Mucosa of stomach (tissue), 1 donor: Measurements from ENCODE around the gene ODAD3.
"Not testable (repeated sequence)": the region's sequence is repeated elsewhere in the genome, so short reads cannot be mapped to it uniquely, and the experiment has no call there.

Experiments
- H3K27me3 ChIP-seq: one replicate; pipeline ENCODE4 v1.7.0; 2013; ENCODE audit warnings: mild to moderate bottlenecking, low read length; ENCODE audit not compliant: control insufficient read depth, insufficient read depth
- H3K36me3 ChIP-seq: one replicate; pipeline ENCODE4 v1.7.0; 2013; ENCODE audit warnings: low read length; ENCODE audit not compliant: control insufficient read depth, insufficient read depth
- H3K4me1 ChIP-seq: one replicate; pipeline ENCODE4 v1.7.0; 2013; ENCODE audit warnings: mild to moderate bottlenecking, low read length; ENCODE audit not compliant: control insufficient read depth, insufficient read depth
- H3K4me3 ChIP-seq: one replicate; pipeline ENCODE4 v1.7.0; 2013; ENCODE audit warnings: low read length
- H3K9ac ChIP-seq: one replicate; pipeline ENCODE4 v1.7.0; 2013; ENCODE audit warnings: mild to moderate bottlenecking, low read length, moderate library complexity
- H3K9me3 ChIP-seq: one replicate; pipeline ENCODE4 v1.7.0; 2013; ENCODE audit warnings: mild to moderate bottlenecking, low read length, moderate library complexity; ENCODE audit not compliant: control insufficient read depth
- donor health status: Pancreatic carcinoma.

ODAD3 gene

GRCh38 chr19:11382898-11383705 is 51.8 kb downstream of the ODAD3 start:
- no peak overlapping the region for H3K4me3 ChIP-seq
- H3K36me3 ChIP-seq = no peaks in the 10 kb centered on the region
- H3K4me1 ChIP-seq = peaks cover 44% of the 10 kb centered on the region
- H3K9me3 ChIP-seq = no peaks in the 10 kb centered on the region
- peaks cover 11% of the 10 kb centered on the region for H3K27me3 ChIP-seq
- peak overlapping the region; percentile 43 for H3K9ac ChIP-seq

- H3K4me1 ChIP-seq = peaks cover 59% of the 10 kb centered on the region
- peak overlapping the region; percentile 4 for H3K4me3 ChIP-seq
Measured at GRCh38 chr19:11380653-11381537, 54.0 kb downstream of the ODAD3 start.

GRCh38 chr19:11379857-11380350 is 55.0 kb downstream of the ODAD3 start:
- H3K4me1 ChIP-seq = peaks cover 66% of the 10 kb centered on the region
- no peak overlapping the region for H3K4me3 ChIP-seq
- no peaks in the 10 kb centered on the region for H3K9me3 ChIP-seq
- H3K27me3 ChIP-seq = peaks cover 11% of the 10 kb centered on the region
- H3K36me3 ChIP-seq = no peaks in the 10 kb centered on the region
- H3K9ac ChIP-seq = no peak overlapping the region

More at GRCh38 chr19:11380653-11381537, 54.0 kb downstream of the ODAD3 start:
- Histone ChIP-seq H3K36me3 (no peaks in the 10 kb centered on the region), H3K9me3 (no peaks in the 10 kb centered on the region), H3K9ac (peak overlapping the region; percentile 42), H3K27me3 (peaks cover 11% of the 10 kb centered on the region)

GRCh38 chr19:11379269-11379845 is 55.6 kb downstream of the ODAD3 start:
- not testable (repeated sequence) for H3K9ac ChIP-seq, H3K9me3 ChIP-seq, H3K36me3 ChIP-seq, H3K4me3 ChIP-seq
- Histone ChIP-seq H3K27me3 (peaks cover 11% of the 10 kb centered on the region), H3K4me1 (peaks cover 65% of the 10 kb centered on the region)

- Histone ChIP-seq H3K4me1 (peaks cover 64% of the 10 kb centered on the region), H3K27me3 (peaks cover 11% of the 10 kb centered on the region)
Measured at GRCh38 chr19:11378319-11379189, 56.4 kb downstream of the ODAD3 start.

GRCh38 chr19:11377756-11378155 is 57.2 kb downstream of the ODAD3 start:
- Histone ChIP-seq H3K9ac (no peak overlapping the region), H3K4me1 (peaks cover 56% of the 10 kb centered on the region), H3K36me3 (no peaks in the 10 kb centered on the region), H3K27me3 (peaks cover 3% of the 10 kb centered on the region), H3K4me3 (no peak overlapping the region), H3K9me3 (no peaks in the 10 kb centered on the region)

More at GRCh38 chr19:11378319-11379189, 56.4 kb downstream of the ODAD3 start:
- Histone ChIP-seq H3K4me3 (no peak overlapping the region), H3K9ac (no peak overlapping the region), H3K9me3 (no peaks in the 10 kb centered on the region), H3K36me3 (no peaks in the 10 kb centered on the region)

GRCh38 chr19:11377237-11377636 is 57.7 kb downstream of the ODAD3 start:
- Histone ChIP-seq H3K27me3 (no peaks in the 10 kb centered on the region), H3K4me3 (no peak overlapping the region), H3K9me3 (no peaks in the 10 kb centered on the region), H3K36me3 (no peaks in the 10 kb centered on the region), H3K9ac (no peak overlapping the region), H3K4me1 (peaks cover 53% of the 10 kb centered on the region)

- H3K27me3 ChIP-seq = no peaks in the 10 kb centered on the region
- H3K9ac ChIP-seq = peak overlapping the region; percentile 75
- peak overlapping the region; percentile 18 for H3K4me3 ChIP-seq
- H3K9me3 ChIP-seq = no peaks in the 10 kb centered on the region
- peaks cover 40% of the 10 kb centered on the region for H3K4me1 ChIP-seq
- no peaks in the 10 kb centered on the region for H3K36me3 ChIP-seq
Measured at GRCh38 chr19:11375143-11375948, 59.6 kb downstream of the ODAD3 start.

GRCh38 chr19:11374433-11375142 is 60.3 kb downstream of the ODAD3 start, which contains the start of gene SWSAP1:
Gene SWSAP1, plus strand, starts transcription at chr19:11374666. Its CDS starts 15 bp downstream, at chr19:11374681.
- peak within 1 kb of the TSS; percentile 51 for H3K4me3 ChIP-seq
- peaks cover 37% of the 10 kb centered on the region for H3K4me1 ChIP-seq
- no peaks in the 10 kb centered on the region for H3K27me3 ChIP-seq
- H3K9ac ChIP-seq = peak within 1 kb of the TSS; percentile 84
- no peaks in the 10 kb centered on the region for H3K9me3 ChIP-seq
- no peaks in the 10 kb centered on the region for H3K36me3 ChIP-seq

GRCh38 chr19:11373885-11374432 is 61.0 kb downstream of the ODAD3 start:
- Histone ChIP-seq H3K9ac (peak overlapping the region; percentile 84), H3K4me3 (peak overlapping the region; percentile 51), H3K4me1 (peaks cover 37% of the 10 kb centered on the region), H3K36me3 (no peaks in the 10 kb centered on the region), H3K9me3 (no peaks in the 10 kb centered on the region), H3K27me3 (no peaks in the 10 kb centered on the region)
